Mesendoderm (in vitro differentiated cells): ENCODE data around the gene LRRK2.
"Not testable (repeated sequence)": the region's sequence is repeated elsewhere in the genome, so short reads cannot be mapped to it uniquely, and the experiment has no call there.

ENCODE experiments used
- DNase-seq: peaks from one replicate; pipeline ENCODE4 v3.0.0; 2013
- H2AK5ac ChIP-seq: 2 replicates; pipeline ENCODE4 v1.6.1; 2013; ENCODE audit warnings: low read length, inconsistent platforms
- H2BK120ac ChIP-seq: 2 replicates; pipeline ENCODE4 v1.6.1; 2013; ENCODE audit warnings: low read depth, mild to moderate bottlenecking, low read length, moderate library complexity, mixed read lengths
- H2BK15ac ChIP-seq: replicated peaks from 2 replicates; pipeline ENCODE4 v1.6.1; 2013; ENCODE audit warnings: low read depth, mild to moderate bottlenecking, moderate library complexity
- H2BK5ac ChIP-seq: 2 replicates; pipeline ENCODE4 v1.6.1; 2013; ENCODE audit warnings: low read length, inconsistent platforms
- H3K18ac ChIP-seq: 2 replicates; pipeline ENCODE4 v1.6.1; 2013; ENCODE audit warnings: mild to moderate bottlenecking, low read length, mixed read lengths
- H3K23ac ChIP-seq: one replicate; pipeline ENCODE4 v1.6.1; 2013; ENCODE audit warnings: low read length
- H3K27ac ChIP-seq: 2 replicates; pipeline ENCODE4 v1.5.1; 2013; ENCODE audit warnings: low read depth, mild to moderate bottlenecking, inconsistent platforms, low read length, moderate library complexity
- H3K27me3 ChIP-seq: 2 replicates; pipeline ENCODE4 v1.6.1; 2013; ENCODE audit warnings: low read length, control low read depth, mild to moderate bottlenecking, inconsistent platforms; ENCODE audit not compliant: insufficient read depth, poor library complexity
- H3K36me3 ChIP-seq: 2 replicates; pipeline ENCODE4 v1.6.1; 2013; ENCODE audit warnings: low read length, inconsistent platforms; ENCODE audit not compliant: control insufficient read depth, insufficient read depth
- H3K4ac ChIP-seq: one replicate; pipeline ENCODE4 v1.6.1; 2013; ENCODE audit warnings: low read depth, mild to moderate bottlenecking, low read length, moderate library complexity
- H3K4me1 ChIP-seq: 2 replicates; pipeline ENCODE4 v1.6.1; 2013; ENCODE audit warnings: low read depth, low read length, inconsistent platforms; ENCODE audit not compliant: control insufficient read depth
- H3K4me2 ChIP-seq: 2 replicates; pipeline ENCODE4 v1.6.1; 2013; ENCODE audit warnings: low read length
- H3K4me3 ChIP-seq: 2 replicates; pipeline ENCODE4 v1.5.1; 2013; ENCODE audit warnings: mild to moderate bottlenecking, low read length
- H3K56ac ChIP-seq: one replicate; pipeline ENCODE4 v1.6.1; 2013; ENCODE audit warnings: low read length
- H3K79me1 ChIP-seq: 2 replicates; pipeline ENCODE4 v1.6.1; 2013; ENCODE audit warnings: low read length, inconsistent platforms
- H3K79me2 ChIP-seq: 2 replicates; pipeline ENCODE4 v1.6.1; 2013; ENCODE audit warnings: mild to moderate bottlenecking, low read length; ENCODE audit not compliant: control insufficient read depth, insufficient read depth
- H3K9ac ChIP-seq: 2 replicates; pipeline ENCODE4 v1.6.1; 2013; ENCODE audit warnings: low read length, inconsistent platforms
- H4K5ac ChIP-seq: one replicate; pipeline ENCODE4 v1.6.1; 2013; ENCODE audit warnings: low read length
- H4K8ac ChIP-seq: one replicate; pipeline ENCODE4 v1.6.1; 2013; ENCODE audit warnings: low read depth, mild to moderate bottlenecking, control low read depth, low read length, moderate library complexity
- WGBS: extraction: QIAGEN DNeasy Blood & Tissue Kit; methylation state at CpG from one replicate; pipeline ENCODE4 v1.1.7; 2013; ENCODE audit warnings: low lambda C conversion rate, missing lambda C conversion rate; ENCODE audit not compliant: insufficient coverage; ENCODE audit errors: extremely low coverage; 5-methylcytosine and 5-hydroxymethylcytosine counted together

The LRRK2 gene

GRCh38 chr12:40240779-40241178 lies 16.0 kb downstream of the LRRK2 start:
- no CpG with 5 or more reads among the region's 4 CpGs for WGBS
- Histone ChIP-seq H3K27ac (no peak overlapping the region), H3K4me1 (no peaks in the 10 kb centered on the region), H2BK120ac (no peak overlapping the region), H4K8ac (no peak overlapping the region), H4K5ac (no peak overlapping the region), H3K36me3 (no peaks in the 10 kb centered on the region), H2BK15ac (no peak overlapping the region), H2BK5ac (no peak overlapping the region), H3K79me1 (no peaks in the 10 kb centered on the region), H3K9ac (no peak overlapping the region), H3K79me2 (no peaks in the 10 kb centered on the region), H3K4ac (no peak overlapping the region), H3K56ac (no peak overlapping the region), H3K18ac (no peak overlapping the region), H3K23ac (no peak overlapping the region), H2AK5ac (no peak overlapping the region), H3K4me2 (no peak overlapping the region), H3K27me3 (no peaks in the 10 kb centered on the region), H3K4me3 (no peak overlapping the region)
- DNase-seq: no peak

GRCh38 chr12:40241741-40242140 lies 16.9 kb downstream of the LRRK2 start:
- Histone ChIP-seq H3K27ac (no peak overlapping the region), H2AK5ac (no peak overlapping the region), H3K36me3 (no peaks in the 10 kb centered on the region), H3K18ac (no peak overlapping the region), H3K23ac (no peak overlapping the region), H3K9ac (no peak overlapping the region), H2BK120ac (no peak overlapping the region), H4K8ac (no peak overlapping the region), H4K5ac (no peak overlapping the region), H3K4me3 (no peak overlapping the region), H3K79me1 (no peaks in the 10 kb centered on the region), H2BK5ac (no peak overlapping the region), H3K4me1 (no peaks in the 10 kb centered on the region), H3K4ac (no peak overlapping the region), H3K56ac (no peak overlapping the region), H2BK15ac (no peak overlapping the region), H3K79me2 (no peaks in the 10 kb centered on the region), H3K27me3 (no peaks in the 10 kb centered on the region), H3K4me2 (no peak overlapping the region)
- no peak for DNase-seq
- WGBS: no CpG with 5 or more reads among the region's 1 CpG

GRCh38 chr12:40244526-40245156 lies 19.8 kb downstream of the LRRK2 start:
- H3K4ac ChIP-seq, H4K5ac ChIP-seq, H3K23ac ChIP-seq, H3K18ac ChIP-seq, H4K8ac ChIP-seq, H3K27ac ChIP-seq, H3K4me2 ChIP-seq, H3K9ac ChIP-seq, H3K27me3 ChIP-seq, H2AK5ac ChIP-seq, H2BK15ac ChIP-seq, H3K4me3 ChIP-seq, H3K79me2 ChIP-seq, H3K79me1 ChIP-seq, H3K36me3 ChIP-seq, H3K56ac ChIP-seq, H2BK120ac ChIP-seq, H2BK5ac ChIP-seq, DNase-seq, H3K4me1 ChIP-seq: not testable (repeated sequence)
- WGBS: no CpG with 5 or more reads among the region's 5 CpGs

- Histone ChIP-seq H3K27me3 (no peaks in the 10 kb centered on the region), H4K5ac (no peak overlapping the region), H3K27ac (no peak overlapping the region), H3K4ac (no peak overlapping the region), H3K9ac (no peak overlapping the region), H3K36me3 (no peaks in the 10 kb centered on the region), H3K79me1 (no peaks in the 10 kb centered on the region), H3K4me2 (no peak overlapping the region), H3K79me2 (no peaks in the 10 kb centered on the region), H2AK5ac (no peak overlapping the region), H3K56ac (no peak overlapping the region), H2BK120ac (no peak overlapping the region), H3K23ac (no peak overlapping the region), H2BK5ac (no peak overlapping the region), H3K4me3 (no peak overlapping the region), H2BK15ac (no peak overlapping the region), H4K8ac (no peak overlapping the region), H3K4me1 (no peaks in the 10 kb centered on the region), H3K18ac (no peak overlapping the region)
- DNase-seq: no peak
- no CpG with 5 or more reads among the region's 1 CpG for WGBS
Measured at GRCh38 chr12:40248034-40248433, 23.2 kb downstream of the LRRK2 start.

- Histone ChIP-seq H2BK15ac (no peak overlapping the region), H4K5ac (no peak overlapping the region), H4K8ac (no peak overlapping the region), H3K9ac (no peak overlapping the region), H3K36me3 (no peaks in the 10 kb centered on the region), H3K27me3 (no peaks in the 10 kb centered on the region), H3K4me2 (no peak overlapping the region), H3K27ac (no peak overlapping the region), H3K79me2 (no peaks in the 10 kb centered on the region), H2BK5ac (no peak overlapping the region), H3K56ac (no peak overlapping the region), H3K4me1 (no peaks in the 10 kb centered on the region), H3K4ac (no peak overlapping the region), H3K79me1 (no peaks in the 10 kb centered on the region), H3K4me3 (no peak overlapping the region), H3K18ac (no peak overlapping the region), H2BK120ac (no peak overlapping the region), H2AK5ac (no peak overlapping the region), H3K23ac (no peak overlapping the region)
- no peak for DNase-seq
- no CpG with 5 or more reads among the region's 4 CpGs for WGBS
Measured at GRCh38 chr12:40248585-40249297, 23.9 kb downstream of the LRRK2 start.

GRCh38 chr12:40250652-40251051 lies 25.9 kb downstream of the LRRK2 start:
- no CpG with 5 or more reads among the region's 3 CpGs for whole genome bisulfite sequencing

More at GRCh38 chr12:40250652-40251051, 25.9 kb downstream of the LRRK2 start:
- not testable (repeated sequence) for H3K27ac ChIP-seq, H3K36me3 ChIP-seq, H3K4ac ChIP-seq, H3K9ac ChIP-seq, H3K18ac ChIP-seq, H2BK120ac ChIP-seq, H3K4me1 ChIP-seq, DNase-seq, H3K79me1 ChIP-seq, H2AK5ac ChIP-seq, H4K5ac ChIP-seq, H3K56ac ChIP-seq, H3K79me2 ChIP-seq, H3K4me3 ChIP-seq, H2BK15ac ChIP-seq, H3K4me2 ChIP-seq, H3K27me3 ChIP-seq, H2BK5ac ChIP-seq, H3K23ac ChIP-seq, H4K8ac ChIP-seq
